Measurements from ENCODE around the gene CEP131.

The CEP131 gene

GRCh38 chr17:81194941-81195901 lies 27.5 kb downstream of the CEP131 start:
- no peak overlapping the region for H3K4me3 ChIP-seq (replicated peaks; ENCODE audit: insufficient read depth, low read length)
- TF ChIP-seq POLR2AphosphoS5 (IDR thresholded peaks at IDR 0.05; ENCODE audit: low read depth) (no peak), CTCF (IDR thresholded peaks at IDR 0.05; ENCODE audit: insufficient read depth, low read length) (no peak), GABPA (IDR thresholded peaks at IDR 0.05; ENCODE audit: low read depth) (no peak)
- DNase-seq (ENCODE audit: low read depth in 1 of 2, low spot score in 1 of 2) = no peak
- H3K27ac ChIP-seq (replicated peaks) = no peak overlapping the region
- H3K27me3 ChIP-seq (ENCODE audit: insufficient read depth, poor library complexity, severe bottlenecking) = no peaks in the 10 kb centered on the region

- H3K4me3 ChIP-seq (replicated peaks; ENCODE audit: insufficient read depth, low read length) = no peak overlapping the region
- no peak for DNase-seq (ENCODE audit: low read depth in 1 of 2, low spot score in 1 of 2)
- TF ChIP-seq REST (IDR thresholded peaks at IDR 0.05; ENCODE audit: insufficient replicate concordance, low read depth) (no peak), GABPA (IDR thresholded peaks at IDR 0.05; ENCODE audit: low read depth) (no peak), POLR2AphosphoS5 (IDR thresholded peaks at IDR 0.05; ENCODE audit: low read depth) (no peak), CTCF (IDR thresholded peaks at IDR 0.05; ENCODE audit: insufficient read depth, low read length) (no peak), SPI1 (IDR thresholded peaks at IDR 0.05; ENCODE audit: borderline replicate concordance, low read depth) (no peak)
- H3K27ac ChIP-seq (replicated peaks) = no peak overlapping the region
- H3K27me3 ChIP-seq (ENCODE audit: insufficient read depth, poor library complexity, severe bottlenecking) = no peaks in the 10 kb centered on the region
These were observed 28.5 kb downstream of the CEP131 start for GRCh38 chr17:81194225-81194760.

GRCh38 chr17:81193470-81194224 lies 29.1 kb downstream of the CEP131 start:
- Histone ChIP-seq H3K27me3 (ENCODE audit: insufficient read depth, poor library complexity, severe bottlenecking) (no peaks in the 10 kb centered on the region), H3K4me3 (replicated peaks; ENCODE audit: insufficient read depth, low read length) (no peak overlapping the region), H3K27ac (replicated peaks) (no peak overlapping the region)
- DNase-seq (ENCODE audit: low read depth in 1 of 2, low spot score in 1 of 2) = no peak
- TF ChIP-seq REST (IDR thresholded peaks at IDR 0.05; ENCODE audit: insufficient replicate concordance, low read depth) (no peak), GABPA (IDR thresholded peaks at IDR 0.05; ENCODE audit: low read depth) (no peak), POLR2AphosphoS5 (IDR thresholded peaks at IDR 0.05; ENCODE audit: low read depth) (no peak), SPI1 (IDR thresholded peaks at IDR 0.05; ENCODE audit: borderline replicate concordance, low read depth) (no peak), CTCF (IDR thresholded peaks at IDR 0.05; ENCODE audit: insufficient read depth, low read length) (no peak)

Data from HL-60 (cell line).